GM19239 (cell line): ENCODE data around the gene SLC4A1.

ENCODE experiments used
- DNase-seq: peaks from one replicate; pipeline ENCODE4 v3.0.0; 2011; ENCODE audit warnings: low spot score; ENCODE audit not compliant: insufficient read length
- FAIRE-seq: peaks from 2 replicates; lab custom pipeline; 2011; peaks lifted over from hg19 to GRCh38; lab: Jason Lieb, UNC

The SLC4A1 gene

GRCh38 chr17:44287651-44288050 is 19.7 kb upstream of the SLC4A1 start:
- DNase-seq (no peak), FAIRE-seq (no peak)

DNA sequence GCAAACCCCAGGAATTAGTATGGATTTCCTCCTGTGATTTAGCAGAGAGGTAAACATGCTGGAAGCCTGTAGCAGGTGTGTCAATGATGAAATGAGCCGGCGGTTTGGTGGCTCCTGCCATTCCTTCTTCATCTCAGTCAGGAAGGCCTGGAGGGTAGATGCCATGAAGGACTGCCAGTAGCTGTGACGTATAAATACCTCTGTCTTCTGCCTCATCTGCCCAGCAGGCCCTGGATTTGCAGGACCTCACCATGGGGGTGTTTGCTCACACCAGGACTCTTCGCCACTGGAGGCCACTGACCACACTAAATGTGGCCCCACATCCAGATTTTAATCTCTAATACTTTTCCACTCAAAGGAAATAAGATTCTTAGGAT is 16.1 kb upstream of the SLC4A1 start:
- DNase-seq = no peak
- FAIRE-seq = no peak

- FAIRE-seq (no peak), DNase-seq (no peak)
Measured at GRCh38 chr17:44283344-44284023, 15.5 kb upstream of the SLC4A1 start.

DNA sequence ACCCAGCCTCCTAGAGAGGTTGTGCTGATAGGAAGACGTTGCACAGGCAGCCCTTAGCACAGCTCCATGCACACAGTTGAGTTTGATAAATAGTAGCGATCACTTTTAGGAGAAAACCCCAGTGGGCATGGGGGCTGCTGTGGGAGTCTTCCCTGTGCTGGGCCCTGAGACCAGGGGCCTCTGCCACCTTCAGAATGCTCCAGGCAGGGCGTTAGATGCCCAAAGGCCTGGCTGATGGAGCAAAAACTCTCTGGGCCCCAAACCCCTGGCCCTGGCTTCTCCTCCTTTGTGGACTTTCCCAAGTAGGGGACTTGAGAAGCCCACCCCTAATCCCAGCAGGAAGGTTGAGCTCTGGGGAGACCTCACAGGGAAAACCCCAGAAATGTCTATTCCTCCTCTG is 14.3 kb upstream of the SLC4A1 start:
- DNase-seq (no peak), FAIRE-seq (no peak)

- FAIRE-seq (no peak), DNase-seq (no peak)
Measured at GRCh38 chr17:44281570-44281969, 13.6 kb upstream of the SLC4A1 start.

DNA sequence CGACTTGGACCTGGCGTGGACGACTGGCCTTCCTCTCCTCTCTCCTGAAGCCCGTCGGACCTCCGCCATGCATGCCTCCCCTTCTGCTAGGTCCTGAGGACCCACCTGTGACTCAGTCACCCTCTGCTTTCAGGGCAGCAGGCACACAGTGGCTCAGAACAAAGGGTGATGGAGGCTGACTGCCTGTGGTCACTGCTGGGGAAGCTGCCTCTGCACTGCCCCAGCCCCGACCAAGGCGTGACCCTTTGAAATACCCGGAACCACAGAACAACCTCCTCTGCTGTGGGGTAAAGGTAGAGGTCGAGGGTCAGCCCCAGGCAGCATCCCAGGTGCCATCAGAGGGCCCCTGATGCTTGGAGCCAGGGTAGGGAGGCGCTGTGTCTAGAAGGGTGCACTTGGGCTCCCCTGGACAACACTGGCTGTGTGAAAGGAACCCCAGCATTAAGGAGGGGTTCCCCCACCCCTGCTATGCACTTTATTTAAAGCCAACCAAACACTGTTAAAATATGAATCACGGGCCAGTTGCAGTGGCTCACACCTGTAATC is 12.5 kb upstream of the SLC4A1 start:
- DNase-seq (no peak), FAIRE-seq (no peak)

DNA sequence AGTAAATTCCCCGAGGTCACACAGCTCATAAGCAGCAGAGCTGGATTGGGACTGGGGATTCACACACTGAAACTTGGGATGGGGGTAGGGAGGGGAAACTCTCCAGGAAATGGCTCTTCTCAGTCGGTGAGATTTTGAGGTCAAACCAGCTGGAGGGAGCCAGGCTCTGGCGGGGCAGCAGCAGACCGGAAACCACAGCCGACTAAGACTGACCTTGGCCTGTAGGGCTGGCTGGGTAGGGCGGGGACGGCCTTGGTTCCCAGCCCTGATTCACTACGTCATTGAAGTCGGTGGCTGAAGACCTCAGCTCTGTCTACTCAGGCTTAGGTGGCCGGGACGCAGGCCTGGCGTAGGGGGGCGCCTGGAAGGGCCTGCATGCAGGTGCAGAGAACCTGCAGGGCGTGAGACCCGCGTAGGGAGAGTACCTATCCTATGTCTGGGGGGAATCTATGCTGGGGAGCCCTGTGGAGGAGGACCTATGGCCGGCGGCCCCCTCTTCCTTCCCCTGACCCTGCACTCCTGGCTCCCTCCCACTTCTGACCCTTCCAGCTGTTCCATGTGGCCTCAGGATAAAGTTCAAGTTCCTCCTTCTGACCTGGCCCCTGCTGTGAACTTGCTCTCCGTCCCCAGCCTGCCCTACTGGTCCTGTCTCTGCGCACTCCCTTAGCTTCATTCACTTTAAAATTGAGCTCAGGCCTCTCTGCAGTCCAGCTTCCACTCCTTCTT is 11.9 kb upstream of the SLC4A1 start:
- FAIRE-seq (peak; percentile 87), DNase-seq (peak; percentile 68)

DNA sequence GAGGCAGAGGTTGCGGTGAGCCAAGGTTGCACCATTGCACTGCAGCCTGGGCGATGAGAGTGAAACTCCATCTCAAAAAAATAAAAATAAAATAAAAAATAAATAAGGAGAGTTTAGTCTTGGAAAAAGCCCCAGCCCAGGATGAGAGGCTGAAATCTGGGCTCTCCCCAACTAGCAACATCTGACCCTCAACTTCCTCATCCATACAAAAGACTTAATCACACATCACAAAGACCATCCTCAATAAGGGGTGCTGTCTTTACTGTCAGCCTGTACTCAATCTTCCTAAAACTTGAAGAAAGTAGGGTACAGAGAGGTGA is 11.4 kb upstream of the SLC4A1 start:
- DNase-seq (no peak), FAIRE-seq (no peak)

GRCh38 chr17:44277976-44278375 is 10.0 kb upstream of the SLC4A1 start:
- no peak for FAIRE-seq

DNA sequence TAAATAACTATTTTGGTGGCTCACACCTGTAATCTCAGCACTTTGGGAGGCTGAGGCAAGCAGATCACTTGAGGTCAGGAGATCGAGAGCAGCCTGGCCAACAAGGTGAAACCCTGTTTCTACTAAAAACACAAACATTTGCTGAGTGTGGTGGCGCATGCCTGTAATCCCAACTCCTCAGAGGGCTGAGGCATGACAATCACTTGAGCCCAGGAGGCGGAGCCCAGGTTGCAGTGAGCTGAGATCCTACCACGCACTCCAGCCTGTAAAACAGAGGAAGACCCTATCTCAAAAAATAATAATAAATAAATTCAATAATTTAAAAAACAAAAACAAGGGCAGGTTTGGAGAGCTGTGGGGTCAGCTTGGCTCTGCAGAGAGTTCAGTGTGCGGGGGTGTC is 5.7 kb upstream of the SLC4A1 start:
- FAIRE-seq = no peak
- no peak for DNase-seq

More at GRCh38 chr17:44277976-44278375, 10.0 kb upstream of the SLC4A1 start:
- no peak for DNase-seq

DNA sequence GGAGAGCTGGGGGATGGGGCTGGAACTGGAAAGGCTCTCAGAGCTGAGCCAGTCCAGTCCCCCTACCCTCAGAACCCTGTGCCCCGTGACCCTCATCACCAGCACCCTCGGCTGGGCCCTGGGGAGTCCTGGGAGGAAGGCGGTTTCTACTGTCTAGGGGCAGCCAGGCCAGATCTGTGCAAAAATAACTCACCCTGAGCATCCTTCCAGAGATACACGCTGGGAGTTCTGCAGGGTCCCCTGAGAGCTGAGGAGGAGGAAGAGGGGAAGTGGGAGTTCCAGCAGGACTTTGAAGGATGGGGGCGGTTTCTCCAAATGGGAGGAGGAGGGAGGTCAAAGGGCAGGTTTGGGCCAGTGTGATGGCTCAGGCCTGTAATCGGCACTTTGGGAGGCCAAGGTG is 5.0 kb upstream of the SLC4A1 start:
- DNase-seq = no peak

DNA sequence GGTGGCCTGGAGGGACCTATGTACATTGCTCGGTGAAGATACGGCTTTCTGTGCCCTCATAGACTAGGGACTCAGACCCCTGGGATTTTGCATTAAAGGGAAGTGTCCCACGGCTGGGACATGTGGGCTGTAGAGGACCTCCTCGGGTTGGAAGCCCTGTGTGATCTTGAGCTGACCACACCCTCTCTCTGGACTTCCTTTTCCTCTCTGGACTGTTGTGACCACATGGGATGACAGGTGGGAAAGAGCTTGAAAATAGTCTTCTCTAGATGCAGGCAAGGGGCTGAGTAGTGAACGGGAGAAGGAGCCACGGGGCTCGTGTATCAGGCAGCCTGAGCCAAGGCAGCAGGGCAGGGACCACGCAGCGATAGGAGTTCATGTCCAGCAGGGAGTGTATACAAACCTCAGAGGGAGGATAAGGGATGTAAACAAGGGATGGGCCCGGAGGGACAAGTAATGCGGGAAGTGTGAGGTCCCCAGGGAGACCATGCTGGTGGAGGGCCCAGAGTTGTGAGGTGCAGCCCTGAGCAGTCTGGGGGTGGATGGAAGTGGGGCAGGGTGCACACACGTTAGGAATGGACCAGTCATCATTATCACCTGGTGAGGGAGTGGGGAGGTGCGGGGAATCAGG is 4.5 kb upstream of the SLC4A1 start:
- DNase-seq = no peak

More for the DNA sequence above, 5.0 kb upstream of the SLC4A1 start:
- no peak for FAIRE-seq

DNA sequence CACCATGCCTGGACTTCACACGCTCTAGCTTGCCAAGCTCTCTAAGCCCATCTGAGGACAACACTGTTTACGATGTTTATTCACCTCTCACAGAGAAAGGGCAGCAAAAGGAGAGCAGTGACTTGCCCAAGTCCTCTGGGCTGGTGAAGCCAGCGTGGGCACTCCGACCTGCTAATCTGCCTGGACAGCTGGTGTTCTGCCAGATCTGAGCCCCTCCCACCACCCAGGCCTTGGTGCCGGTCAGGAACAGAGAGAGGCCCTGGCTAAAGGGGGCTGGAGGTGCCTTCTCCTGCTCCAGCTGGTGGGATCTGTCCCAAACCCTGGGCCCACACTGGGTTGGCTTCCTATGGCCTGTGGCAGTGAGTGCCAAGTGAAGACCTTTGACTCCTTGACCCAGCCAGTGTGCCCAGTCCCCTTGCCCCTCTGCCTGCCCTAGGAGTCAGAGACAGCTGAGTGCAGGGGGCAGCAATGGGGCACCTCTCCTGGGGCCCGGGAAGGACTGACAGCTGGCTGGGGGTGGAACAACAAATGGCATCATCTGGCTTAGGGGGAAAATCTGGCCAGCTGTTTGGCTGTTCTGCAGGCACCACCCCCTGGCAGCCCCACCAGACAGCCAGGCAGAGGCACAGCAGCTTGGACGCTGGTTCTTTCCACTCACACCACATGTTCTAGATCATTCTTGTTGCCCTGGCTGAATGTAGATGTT is 1.8 kb upstream of the SLC4A1 start:
- no peak for FAIRE-seq
- no peak for DNase-seq

More for the DNA sequence above, 4.5 kb upstream of the SLC4A1 start:
- no peak for FAIRE-seq

GRCh38 chr17:44268709-44269534 is 987 bp upstream of the SLC4A1 start:
- DNase-seq (no peak), FAIRE-seq (no peak)

GRCh38 chr17:44267165-44267455 is 825 bp downstream of the SLC4A1 start:
- FAIRE-seq = no peak

GRCh38 chr17:44266402-44267164 is 1.4 kb downstream of the SLC4A1 start:
- no peak for FAIRE-seq
- DNase-seq = no peak

More at GRCh38 chr17:44267165-44267455, 825 bp downstream of the SLC4A1 start:
- no peak for DNase-seq

GRCh38 chr17:44263345-44263902 is 4.5 kb downstream of the SLC4A1 start:
- FAIRE-seq (no peak), DNase-seq (no peak)

DNA sequence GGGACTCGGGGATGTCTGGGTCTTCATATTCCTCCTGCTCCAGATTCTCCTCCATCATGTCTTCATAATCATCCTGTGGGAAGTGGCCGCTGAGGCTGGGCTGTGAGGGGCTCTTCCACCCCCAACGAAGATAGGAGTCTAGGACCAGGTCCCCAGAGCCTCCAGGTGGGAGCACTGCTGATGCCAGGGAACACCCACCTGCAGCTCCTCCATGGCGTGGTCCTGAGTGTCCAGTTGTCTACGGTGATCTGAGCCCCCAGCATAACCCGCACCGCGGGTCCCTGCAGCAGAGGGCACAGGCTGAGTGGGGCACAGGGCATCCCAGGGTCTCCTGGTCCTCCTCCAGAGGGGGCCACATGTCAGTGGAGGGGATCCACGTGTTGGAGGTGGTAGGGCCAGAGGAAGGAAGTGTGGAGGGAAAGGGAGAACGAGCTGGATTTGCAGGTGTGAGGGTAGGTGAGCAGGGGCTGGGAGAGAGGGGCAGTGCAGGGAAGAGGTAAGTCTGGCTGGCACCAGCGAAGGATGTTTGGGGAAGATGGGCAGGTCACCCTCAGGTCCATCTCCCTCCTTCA is 5.2 kb downstream of the SLC4A1 start:
- DNase-seq (no peak), FAIRE-seq (no peak)

GRCh38 chr17:44260296-44260695 is 7.6 kb downstream of the SLC4A1 start:
- no peak for DNase-seq
- FAIRE-seq = no peak
